Measurements from ENCODE around the gene CCSER1.

GRCh38 chr4:90875791-90876190 is 748.6 kb downstream of the CCSER1 start:
- no peak for TF ChIP-seq CTCF (IDR thresholded peaks at IDR 0.05; ENCODE audit: low read depth, low read length, missing input control)
- TF ChIP-seq ZBTB33 (IDR thresholded peaks at IDR 0.05): no peak
- no peak for TF ChIP-seq SP1 (IDR thresholded peaks at IDR 0.05)
- no peak for TF ChIP-seq MAX (IDR thresholded peaks at IDR 0.05)
- no peak for TF ChIP-seq JUND (IDR thresholded peaks at IDR 0.05)
- TF ChIP-seq EGR1 (IDR thresholded peaks at IDR 0.05; ENCODE audit: low read depth in 2 of 2): no peak
- TF ChIP-seq YY1 (IDR thresholded peaks at IDR 0.05): no peak
- TF ChIP-seq TAF1 (conservative IDR thresholded peaks at IDR 0.05): no peak
- no peak for TF ChIP-seq REST (IDR thresholded peaks at IDR 0.05)
- no peak for TF ChIP-seq RAD21 (IDR thresholded peaks at IDR 0.05)
- no peak for TF ChIP-seq ATF3 (IDR thresholded peaks at IDR 0.05)
- no peak for TF ChIP-seq RXRA (IDR thresholded peaks at IDR 0.05)

Measured in liver (tissue), 3 donors.